B cell (primary cell): ENCODE measurements around the gene AGTRAP. TPM values are rescaled to one million over a fixed set of nuclear protein-coding genes. Genes with fewer than 3 reads are reported as not detected.

Source experiments
- ATAC-seq: fragments of 200-7000 bp; cut with Tn5 transposase; one replicate; pipeline ENCODE4 v1.10.0; 2021; ENCODE audit warnings: low read depth, mild to moderate bottlenecking, moderate number of reproducible peaks, moderate library complexity
- CTCF ChIA-PET: fragments of 350-600 bp; sonication (Branson Sonifier 250); formaldehyde crosslinking; loops from one replicate; lab custom pipeline; 2021; ENCODE audit warnings: antibody characterized with exemption, inconsistent platforms; lab: Charles Lee
- POLR2A ChIA-PET: fragments of 350-600 bp; sonication (Branson Sonifier 250); formaldehyde crosslinking; loops from one replicate; lab custom pipeline; 2021; ENCODE audit warnings: antibody characterized with exemption; lab: Charles Lee
- DNase-seq: peaks from one replicate; pipeline ENCODE4 v3.0.0; 2013
- H2AFZ ChIP-seq: 2 replicates; pipeline ENCODE4 v1.6.1; 2012; ENCODE audit warnings: mild to moderate bottlenecking, low read depth, low read length; ENCODE audit not compliant: insufficient read depth, poor library complexity, severe bottlenecking
- H3K27ac ChIP-seq, 2 donors: 1 replicate in 1 of 2; 2 replicates in 1 of 2; pipeline ENCODE4 v1.5.1; 2012 to 2013; ENCODE audit warnings: low read length in 2 of 2, mild to moderate bottlenecking in 2 of 2, moderate library complexity in 1 of 2
- H3K27me3 ChIP-seq, 4 experiments: fragments of 200-600 bp in 1 of 4; sonication (generic) in 1 of 4; replicated peaks in 1 of 4; 1 replicate in 2 of 4; 2 replicates in 2 of 4; pipeline versions ENCODE4 v1.6.1 to v1.7.0; 2013 to 2016; ENCODE audit warnings: low read length in 3 of 4, mild to moderate bottlenecking in 2 of 4, mixed read lengths in 1 of 4, moderate library complexity in 1 of 4; ENCODE audit not compliant: insufficient read depth in 4 of 4, control insufficient read depth in 3 of 4; ENCODE audit errors: control extremely low read depth in 1 of 4
- H3K36me3 ChIP-seq, 2 experiments: replicated peaks in 1 of 2; 1 replicate in 1 of 2; 2 replicates in 1 of 2; pipeline versions ENCODE4 v1.6.1 to v1.7.1; 2013; ENCODE audit warnings: low read length in 1 of 2; ENCODE audit not compliant: insufficient read depth in 2 of 2, control insufficient read depth in 1 of 2; ENCODE audit errors: control extremely low read depth in 1 of 2, extremely low read depth in 1 of 2
- H3K4me1 ChIP-seq, 2 donors: fragments of 200-600 bp in 1 of 2; sonication (generic) in 1 of 2; 1 replicate in 1 of 2; 2 replicates in 1 of 2; pipeline versions ENCODE4 v1.5.1 to v1.6.1; 2013 to 2017; ENCODE audit warnings: low read length in 2 of 2; ENCODE audit not compliant: control insufficient read depth in 2 of 2, insufficient read depth in 2 of 2
- H3K4me2 ChIP-seq: replicated peaks from 2 replicates; pipeline ENCODE3; 2012; ENCODE audit warnings: mild to moderate bottlenecking, low read depth, low read length; ENCODE audit not compliant: poor library complexity, severe bottlenecking
- H3K4me3 ChIP-seq, 5 experiments: fragments of 200-600 bp in 1 of 5; sonication (generic) in 1 of 5; 1 replicate in 3 of 5; 2 replicates in 2 of 5; pipeline versions ENCODE4 v1.5.1 to v1.7.0; 2011 to 2016; ENCODE audit warnings: low read length in 4 of 5, mild to moderate bottlenecking in 4 of 5, low read depth in 2 of 5, control low read depth in 1 of 5, moderate library complexity in 1 of 5; ENCODE audit not compliant: insufficient read depth in 1 of 5; ENCODE audit errors: control extremely low read depth in 1 of 5, extremely low read depth in 1 of 5
- H3K79me2 ChIP-seq: fragments of 200-600 bp; sonication (generic); one replicate; pipeline ENCODE4 v1.6.0; 2016; ENCODE audit warnings: low read length; ENCODE audit not compliant: control insufficient read depth, insufficient read depth
- H3K9ac ChIP-seq: fragments of 200-600 bp; sonication (generic); 2 replicates; pipeline ENCODE4 v1.6.1; 2017; ENCODE audit warnings: mild to moderate bottlenecking, low read length, moderate library complexity
- H3K9me3 ChIP-seq, 3 donors: one replicate each; pipeline versions ENCODE4 v1.6.1 to v1.7.1; 2013; ENCODE audit warnings: low read length in 2 of 3; ENCODE audit not compliant: control insufficient read depth in 2 of 3, insufficient read depth in 1 of 3; ENCODE audit errors: control extremely low read depth in 1 of 3
- H4K20me1 ChIP-seq: 2 replicates; pipeline ENCODE4 v1.6.0; 2012; ENCODE audit warnings: mild to moderate bottlenecking, low read length; ENCODE audit not compliant: insufficient read depth, control insufficient read depth, poor library complexity, severe bottlenecking
- H3K27ac Mint-ChIP-seq: one replicate; pipeline ENCODE4 v1.8.0; 2021; ENCODE audit warnings: mixed read lengths
- H3K27me3 Mint-ChIP-seq: one replicate; pipeline ENCODE4 v1.8.0; 2021; ENCODE audit warnings: mixed read lengths
- H3K4me1 Mint-ChIP-seq: one replicate; pipeline ENCODE4 v1.8.0; 2021; ENCODE audit warnings: mixed read lengths
- H3K4me3 Mint-ChIP-seq: one replicate; pipeline ENCODE4 v1.8.0; 2021; ENCODE audit warnings: mixed read lengths
- H3K9me3 Mint-ChIP-seq: one replicate; pipeline ENCODE4 v1.8.0; 2022; ENCODE audit warnings: mixed read lengths; ENCODE audit not compliant: insufficient read depth
- EZH2 ChIP-seq: IDR thresholded peaks from 2 replicates; pipeline ENCODE4 v1.6.1; 2012; ENCODE audit warnings: borderline replicate concordance, low read depth, mild to moderate bottlenecking, moderate library complexity, low read length; ENCODE audit not compliant: insufficient read depth, poor library complexity, severe bottlenecking
- WGBS: methylation state at CpG from one replicate; pipeline ENCODE4 v1.1.5; 2013; ENCODE audit warnings: missing lambda C conversion rate; ENCODE audit not compliant: insufficient coverage; 5-methylcytosine and 5-hydroxymethylcytosine counted together
- intact Hi-C: fragments of 100-400 bp; cut with micrococcal nuclease; formaldehyde crosslinking; loops from one replicate; pipeline ENCODE4 v1.10.0; 2022
- polyA plus RNA-seq: library from polyadenylated mRNA; depleted of rRNA; stranded (reverse); fragments of >200 nt; gene quantifications from 2 replicates; pipeline ENCODE4 v1.2.3, GENCODE V29; 2012
- total RNA-seq, 2 donors: library from RNA; stranded (reverse); fragments of 120-200 nt in 1 of 2; gene quantifications; 1 replicate in 1 of 2; 2 replicates in 1 of 2; pipeline versions ENCODE4 v1.2.3 to v1.2.4, GENCODE V29; 2013 to 2022
- TF ChIP-seq, protein P1 (sequence below): fragments of 200-600 bp; IDR thresholded peaks from one replicate; pipeline ENCODE4 v1.8.0; 2022; ENCODE audit warnings: antibody characterized with exemption, mild to moderate bottlenecking

AGTRAP gene
- total and polyA plus RNA-seq, 2 donors (not counting 1 experiment from before 2014, with no cell fraction given), result 18.3 to 44.9 TPM

GRCh38 chr1:11735531-11735853, 444 bp upstream of the AGTRAP start:
- 80% methylated on average over 2 of the region's 4 CpGs for WGBS
- Histone ChIP-seq H2AFZ (peak overlapping the region; percentile 100), H4K20me1 (no peaks in the 10 kb centered on the region), H3K36me3 (no peaks in the 10 kb centered on the region), H3K4me1 (peaks cover 33 to 42% of the 10 kb centered on the region in 2 donors), H3K4me2 (peak overlapping the region; percentile 100), H3K79me2 (no peaks in the 10 kb centered on the region), H3K27ac (peak overlapping the region in 1 of 2 donors; percentile 83), H3K9ac (peak overlapping the region; percentile 98), H3K9me3 (no peaks in the 10 kb centered on the region), H3K27me3 (no peaks in the 10 kb centered on the region), H3K4me3 (peak overlapping the region in 4 of 5 experiments; percentile 67 to 99 (median 98))
- no peak for TF ChIP-seq EZH2
- TF ChIP-seq, protein P1, sequence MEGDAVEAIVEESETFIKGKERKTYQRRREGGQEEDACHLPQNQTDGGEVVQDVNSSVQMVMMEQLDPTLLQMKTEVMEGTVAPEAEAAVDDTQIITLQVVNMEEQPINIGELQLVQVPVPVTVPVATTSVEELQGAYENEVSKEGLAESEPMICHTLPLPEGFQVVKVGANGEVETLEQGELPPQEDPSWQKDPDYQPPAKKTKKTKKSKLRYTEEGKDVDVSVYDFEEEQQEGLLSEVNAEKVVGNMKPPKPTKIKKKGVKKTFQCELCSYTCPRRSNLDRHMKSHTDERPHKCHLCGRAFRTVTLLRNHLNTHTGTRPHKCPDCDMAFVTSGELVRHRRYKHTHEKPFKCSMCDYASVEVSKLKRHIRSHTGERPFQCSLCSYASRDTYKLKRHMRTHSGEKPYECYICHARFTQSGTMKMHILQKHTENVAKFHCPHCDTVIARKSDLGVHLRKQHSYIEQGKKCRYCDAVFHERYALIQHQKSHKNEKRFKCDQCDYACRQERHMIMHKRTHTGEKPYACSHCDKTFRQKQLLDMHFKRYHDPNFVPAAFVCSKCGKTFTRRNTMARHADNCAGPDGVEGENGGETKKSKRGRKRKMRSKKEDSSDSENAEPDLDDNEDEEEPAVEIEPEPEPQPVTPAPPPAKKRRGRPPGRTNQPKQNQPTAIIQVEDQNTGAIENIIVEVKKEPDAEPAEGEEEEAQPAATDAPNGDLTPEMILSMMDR, result no peak
- Mint-ChIP-seq H3K4me3 (peak overlapping the region; percentile 97), H3K4me1 (peaks cover 41% of the 10 kb centered on the region), H3K27me3 (no peaks in the 10 kb centered on the region), H3K9me3 (no peaks in the 10 kb centered on the region), H3K27ac (peak overlapping the region; percentile 93)
- DNase-seq (no peak), ATAC-seq (no peak)
- ChIA-PET POLR2A (interaction anchor here (0.7 to 0.9 kb wide), 3 partner anchors 16 to 71 kb away, joined by 3 to 4 read pairs (median 3); partner anchors contain the start of genes CLCN6 and MTHFR), CTCF (interaction anchor here (0.9 to 4.0 kb wide), 10 partner anchors 11 to 698 kb away, joined by 3 to 39 read pairs (median 4); partner anchors contain the start of gene FBXO6)
- intact Hi-C loops, result no loop called here
